WTC11 (cell line): ENCODE measurements around the gene LCN1. TPM values are rescaled to one million over a fixed set of nuclear protein-coding genes. Genes with fewer than 3 reads are reported as not detected.

ENCODE experiments used
- ATAC-seq: fragments of 200-7000 bp; cut with Tn5 transposase; 2 replicates; pipeline ENCODE4 v1.10.0; 2021; ENCODE audit warnings: mild to moderate bottlenecking, moderate library complexity
- CTCF ChIA-PET: fragments of 300-600 bp; sonication (Branson Sonifier 250); formaldehyde crosslinking; loops from one replicate; lab custom pipeline; 2021; ENCODE audit warnings: antibody characterized with exemption; lab: Charles Lee
- POLR2A ChIA-PET: fragments of 350-600 bp; sonication (Branson Sonifier 250); formaldehyde crosslinking; loops from one replicate; lab custom pipeline; 2021; ENCODE audit warnings: antibody characterized with exemption; lab: Charles Lee
- DNase-seq: peaks from one replicate; pipeline ENCODE4 v3.0.0; 2021; ENCODE audit warnings: low spot score
- H3K27ac Mint-ChIP-seq: 2 replicates; pipeline ENCODE4 v1.8.0; 2021; ENCODE audit warnings: mixed read lengths
- H3K27me3 Mint-ChIP-seq: 2 replicates; pipeline ENCODE4 v1.8.0; 2021; ENCODE audit warnings: low read depth, mild to moderate bottlenecking, moderate library complexity, mixed read lengths
- H3K36me3 Mint-ChIP-seq: 2 replicates; pipeline ENCODE4 v1.8.0; 2021; ENCODE audit warnings: mixed read lengths
- H3K4me1 Mint-ChIP-seq: 2 replicates; pipeline ENCODE4 v1.8.0; 2022; ENCODE audit warnings: mixed read lengths
- H3K4me3 Mint-ChIP-seq: 2 replicates; pipeline ENCODE4 v1.8.0; 2021; ENCODE audit warnings: mild to moderate bottlenecking, moderate library complexity, mixed read lengths
- H3K9me3 Mint-ChIP-seq: 2 replicates; pipeline ENCODE4 v1.8.0; 2021; ENCODE audit warnings: mixed read lengths
- CREB1 ChIP-seq: sonication (generic); formaldehyde crosslinking; IDR thresholded peaks from 2 replicates; pipeline ENCODE4 v1.8.0; 2023; ENCODE audit warnings: mild to moderate bottlenecking, missing genetic modification reagents
- HMGXB4 ChIP-seq: sonication (generic); formaldehyde crosslinking; IDR thresholded peaks from 2 replicates; pipeline ENCODE4 v1.8.1; 2023; ENCODE audit warnings: mild to moderate bottlenecking, moderate library complexity, missing genetic modification reagents
- IRF1 ChIP-seq: sonication (generic); formaldehyde crosslinking; IDR thresholded peaks from 2 replicates; pipeline ENCODE4 v1.8.0; 2023; ENCODE audit warnings: missing genetic modification reagents
- KAT7 ChIP-seq: sonication (generic); formaldehyde crosslinking; IDR thresholded peaks from 2 replicates; pipeline ENCODE4 v1.8.1; 2023; ENCODE audit warnings: missing genetic modification reagents, mild to moderate bottlenecking, borderline replicate concordance
- NFE2L1 ChIP-seq: sonication (generic); formaldehyde crosslinking; IDR thresholded peaks from 2 replicates; pipeline ENCODE4 v1.8.1; 2023; ENCODE audit warnings: missing genetic modification reagents
- NR1H2 ChIP-seq: sonication (generic); formaldehyde crosslinking; IDR thresholded peaks from 2 replicates; pipeline ENCODE4 v1.9.0; 2021; ENCODE audit warnings: mild to moderate bottlenecking, moderate library complexity, missing genetic modification reagents
- TEAD4 ChIP-seq: sonication (generic); formaldehyde crosslinking; IDR thresholded peaks from 2 replicates; pipeline ENCODE4 v1.8.0; 2022; ENCODE audit warnings: mild to moderate bottlenecking, missing genetic modification reagents
- USF1 ChIP-seq: sonication (generic); formaldehyde crosslinking; IDR thresholded peaks from 2 replicates; pipeline ENCODE4 v1.8.0; 2022; ENCODE audit warnings: mild to moderate bottlenecking, missing genetic modification reagents
- ZBTB43 ChIP-seq: sonication (generic); formaldehyde crosslinking; IDR thresholded peaks from 2 replicates; pipeline ENCODE4 v1.8.1; 2023; ENCODE audit warnings: mild to moderate bottlenecking, missing genetic modification reagents
- total RNA-seq: library from RNA; stranded (reverse); gene quantifications from 3 replicates; pipeline ENCODE4 v1.2.3, GENCODE V29; 2021
- TF ChIP-seq, protein P1 (sequence below): sonication (generic); formaldehyde crosslinking; IDR thresholded peaks from 2 replicates; pipeline ENCODE4 v1.8.0; 2022; ENCODE audit warnings: mild to moderate bottlenecking, missing genetic modification reagents
- TF ChIP-seq, protein P2 (sequence below): fragments of 250-450 bp; sonication (Bioruptor Pico); IDR thresholded peaks from 2 replicates; pipeline ENCODE4 v1.9.0; 2021; ENCODE audit warnings: mild to moderate bottlenecking
- TF ChIP-seq, protein P3 (sequence below): sonication (generic); formaldehyde crosslinking; conservative IDR thresholded peaks from 2 replicates; pipeline ENCODE4 v1.8.1; 2023; ENCODE audit warnings: mild to moderate bottlenecking, low read depth, missing genetic modification reagents, moderate library complexity

The LCN1 gene
- total RNA-seq, 1 experiment from 2014 or later: not detected

DNA sequence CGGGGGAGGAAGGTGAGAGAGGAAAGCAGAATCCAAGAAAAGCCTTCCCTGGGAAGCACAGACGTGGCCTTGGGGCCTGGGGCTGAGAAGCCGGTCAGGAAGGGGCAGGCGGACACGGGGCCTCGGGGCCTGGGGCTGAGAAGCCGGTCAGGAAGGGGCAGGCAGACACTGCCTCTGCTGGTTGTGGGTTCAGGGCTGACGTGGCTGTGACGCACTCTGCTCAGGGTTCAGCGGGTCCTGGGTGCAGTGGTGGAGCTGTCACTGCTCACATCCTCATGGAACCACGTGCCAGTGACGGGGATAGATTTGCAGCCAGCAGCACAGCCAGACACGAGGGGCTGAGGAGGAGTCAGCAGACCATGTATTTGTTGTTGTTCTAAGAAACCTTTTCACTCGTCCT, 53.1 kb downstream of the LCN1 start (continued):
- no peak for TF ChIP-seq HMGXB4 (CRISPR knock-in tag)
- TF ChIP-seq IRF1 (CRISPR knock-in tag): no peak
- TF ChIP-seq USF1 (CRISPR knock-in tag): no peak
- TF ChIP-seq TEAD4 (CRISPR knock-in tag): no peak
- TF ChIP-seq, all 79 proteins: peak for 0

DNA sequence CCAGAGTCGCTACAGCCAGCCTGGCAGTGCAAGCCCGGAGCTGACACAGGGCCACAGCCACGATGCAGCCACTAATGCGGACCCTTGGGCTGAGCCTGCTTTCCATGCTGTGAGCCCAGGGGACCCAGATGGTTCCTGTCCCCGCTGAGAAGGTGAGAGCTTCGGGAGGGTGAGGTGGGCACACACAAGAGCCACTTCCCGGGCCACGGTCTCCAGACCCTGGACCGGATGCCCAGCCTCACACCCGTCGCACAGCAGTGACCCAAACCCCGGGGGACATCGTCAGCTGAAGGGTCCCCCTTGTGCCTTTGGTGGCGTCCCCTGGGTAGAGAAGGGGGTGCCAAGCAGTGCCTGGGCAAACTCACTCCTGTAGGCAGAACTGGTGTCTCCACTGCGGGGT, 53.7 kb downstream of the LCN1 start:
- no peaks in the 10 kb centered on the region for H3K27me3 Mint-ChIP-seq
- peaks cover under 1% of the 10 kb centered on the region; the same call in 1 of the 2 replicates for H3K36me3 Mint-ChIP-seq
- no peak overlapping the region for H3K4me3 Mint-ChIP-seq
- POLR2A ChIA-PET: no interaction called here
- CTCF ChIA-PET: interaction anchor here (0.6 kb wide), 1 partner anchor 19 kb away, joined by 3 read pairs; no protein-coding TSS in a partner anchor
- DNase-seq: no peak
- H3K4me1 Mint-ChIP-seq: peaks cover 9% of the 10 kb centered on the region
- TF ChIP-seq, protein P1, sequence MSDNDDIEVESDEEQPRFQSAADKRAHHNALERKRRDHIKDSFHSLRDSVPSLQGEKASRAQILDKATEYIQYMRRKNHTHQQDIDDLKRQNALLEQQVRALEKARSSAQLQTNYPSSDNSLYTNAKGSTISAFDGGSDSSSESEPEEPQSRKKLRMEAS (CRISPR knock-in tag): no peak
- no peak for TF ChIP-seq CREB1 (CRISPR knock-in tag)
- no peak for TF ChIP-seq USF1 (CRISPR knock-in tag)
- TF ChIP-seq NR1H2 (CRISPR knock-in tag): no peak
- TF ChIP-seq, protein P2, sequence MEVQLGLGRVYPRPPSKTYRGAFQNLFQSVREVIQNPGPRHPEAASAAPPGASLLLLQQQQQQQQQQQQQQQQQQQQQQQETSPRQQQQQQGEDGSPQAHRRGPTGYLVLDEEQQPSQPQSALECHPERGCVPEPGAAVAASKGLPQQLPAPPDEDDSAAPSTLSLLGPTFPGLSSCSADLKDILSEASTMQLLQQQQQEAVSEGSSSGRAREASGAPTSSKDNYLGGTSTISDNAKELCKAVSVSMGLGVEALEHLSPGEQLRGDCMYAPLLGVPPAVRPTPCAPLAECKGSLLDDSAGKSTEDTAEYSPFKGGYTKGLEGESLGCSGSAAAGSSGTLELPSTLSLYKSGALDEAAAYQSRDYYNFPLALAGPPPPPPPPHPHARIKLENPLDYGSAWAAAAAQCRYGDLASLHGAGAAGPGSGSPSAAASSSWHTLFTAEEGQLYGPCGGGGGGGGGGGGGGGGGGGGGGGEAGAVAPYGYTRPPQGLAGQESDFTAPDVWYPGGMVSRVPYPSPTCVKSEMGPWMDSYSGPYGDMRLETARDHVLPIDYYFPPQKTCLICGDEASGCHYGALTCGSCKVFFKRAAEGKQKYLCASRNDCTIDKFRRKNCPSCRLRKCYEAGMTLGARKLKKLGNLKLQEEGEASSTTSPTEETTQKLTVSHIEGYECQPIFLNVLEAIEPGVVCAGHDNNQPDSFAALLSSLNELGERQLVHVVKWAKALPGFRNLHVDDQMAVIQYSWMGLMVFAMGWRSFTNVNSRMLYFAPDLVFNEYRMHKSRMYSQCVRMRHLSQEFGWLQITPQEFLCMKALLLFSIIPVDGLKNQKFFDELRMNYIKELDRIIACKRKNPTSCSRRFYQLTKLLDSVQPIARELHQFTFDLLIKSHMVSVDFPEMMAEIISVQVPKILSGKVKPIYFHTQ (CRISPR knock-in tag): no peak
- TF ChIP-seq, protein P3, sequence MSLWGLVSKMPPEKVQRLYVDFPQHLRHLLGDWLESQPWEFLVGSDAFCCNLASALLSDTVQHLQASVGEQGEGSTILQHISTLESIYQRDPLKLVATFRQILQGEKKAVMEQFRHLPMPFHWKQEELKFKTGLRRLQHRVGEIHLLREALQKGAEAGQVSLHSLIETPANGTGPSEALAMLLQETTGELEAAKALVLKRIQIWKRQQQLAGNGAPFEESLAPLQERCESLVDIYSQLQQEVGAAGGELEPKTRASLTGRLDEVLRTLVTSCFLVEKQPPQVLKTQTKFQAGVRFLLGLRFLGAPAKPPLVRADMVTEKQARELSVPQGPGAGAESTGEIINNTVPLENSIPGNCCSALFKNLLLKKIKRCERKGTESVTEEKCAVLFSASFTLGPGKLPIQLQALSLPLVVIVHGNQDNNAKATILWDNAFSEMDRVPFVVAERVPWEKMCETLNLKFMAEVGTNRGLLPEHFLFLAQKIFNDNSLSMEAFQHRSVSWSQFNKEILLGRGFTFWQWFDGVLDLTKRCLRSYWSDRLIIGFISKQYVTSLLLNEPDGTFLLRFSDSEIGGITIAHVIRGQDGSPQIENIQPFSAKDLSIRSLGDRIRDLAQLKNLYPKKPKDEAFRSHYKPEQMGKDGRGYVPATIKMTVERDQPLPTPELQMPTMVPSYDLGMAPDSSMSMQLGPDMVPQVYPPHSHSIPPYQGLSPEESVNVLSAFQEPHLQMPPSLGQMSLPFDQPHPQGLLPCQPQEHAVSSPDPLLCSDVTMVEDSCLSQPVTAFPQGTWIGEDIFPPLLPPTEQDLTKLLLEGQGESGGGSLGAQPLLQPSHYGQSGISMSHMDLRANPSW (CRISPR knock-in tag): no peak
- no peak for TF ChIP-seq ZBTB43 (CRISPR knock-in tag)
- no peak for TF ChIP-seq NFE2L1 (CRISPR knock-in tag)
- TF ChIP-seq KAT7 (CRISPR knock-in tag): no peak
- no peak for TF ChIP-seq HMGXB4 (CRISPR knock-in tag)
- peaks cover under 1% of the 10 kb centered on the region for H3K9me3 Mint-ChIP-seq
- H3K27ac Mint-ChIP-seq: no peak overlapping the region
- no peak for ATAC-seq

Other genes starting within 250 kb of the LCN1 start
- 36.2 to 44.4 TPM (median 37.4 TPM) in 3 replicates for gene PPP1R26, start 41.7 kb upstream of the LCN1 start, total RNA-seq
- gene MRPS2, start 20.8 kb upstream of the LCN1 start, total RNA-seq: 74.2 to 78.0 TPM (median 77.6 TPM) in 3 replicates
- gene OBP2A, start 24.7 kb downstream of the LCN1 start, total RNA-seq: not detected in 3 replicates
- not detected in 3 replicates for gene PAEP, start 40.3 kb downstream of the LCN1 start, total RNA-seq
- gene GLT6D1, start 118.1 kb downstream of the LCN1 start, total RNA-seq: 0.25 to 0.37 TPM (median 0.27 TPM) in 3 replicates
- 1.4 to 2.6 TPM (median 1.7 TPM) in 3 replicates for gene LCN9, start 141.9 kb downstream of the LCN1 start, total RNA-seq
- not detected in 3 replicates for gene SOHLH1, start 178.0 kb downstream of the LCN1 start, total RNA-seq
- gene KCNT1, start 180.7 kb downstream of the LCN1 start, total RNA-seq: 0.13 to 0.16 TPM (median 0.14 TPM) in 3 replicates